HepG2 (cell line): ENCODE data around the gene HACD1. TPM values are rescaled to one million over a fixed set of nuclear protein-coding genes. Genes with fewer than 3 reads are reported as not detected.

Experiments used
- BCL3 ChIP-seq: sonication (generic); formaldehyde crosslinking; IDR thresholded peaks from 2 replicates; pipeline ENCODE4 v1.5.1; 2020; ENCODE audit warnings: mild to moderate bottlenecking, missing genetic modification reagents, moderate library complexity
- HDAC6 ChIP-seq: fragments of 200-600 bp; sonication (generic); IDR thresholded peaks from 2 replicates; pipeline ENCODE4 v1.7.0; 2017; ENCODE audit warnings: mild to moderate bottlenecking, antibody characterized with exemption, low read length, low read depth
- HOMEZ ChIP-seq: IDR thresholded peaks from 2 replicates; pipeline ENCODE4 v1.6.1; 2016; ENCODE audit warnings: low read depth
- MAFG ChIP-seq: sonication (generic); formaldehyde crosslinking; IDR thresholded peaks from 2 replicates; pipeline ENCODE4 v1.5.1; 2020; ENCODE audit warnings: mild to moderate bottlenecking, missing genetic modification reagents
- PBX2 ChIP-seq: IDR thresholded peaks from 2 replicates; pipeline ENCODE4 v1.6.1; 2016; ENCODE audit warnings: control low read depth
- ZBTB25 ChIP-seq: IDR thresholded peaks from 2 replicates; pipeline ENCODE4 v1.6.1; 2018; ENCODE audit warnings: missing genetic modification reagents
- ZNF264 ChIP-seq: sonication (generic); formaldehyde crosslinking; IDR thresholded peaks from 2 replicates; pipeline ENCODE4 v1.4.0; 2020; ENCODE audit warnings: missing genetic modification reagents
- ZNF383 ChIP-seq: sonication (generic); formaldehyde crosslinking; IDR thresholded peaks from 2 replicates; pipeline ENCODE4 v1.4.0; 2020; ENCODE audit warnings: missing genetic modification reagents, mild to moderate bottlenecking, borderline replicate concordance
- ZNF547 ChIP-seq: sonication (generic); formaldehyde crosslinking; IDR thresholded peaks from 2 replicates; pipeline ENCODE4 v1.5.1; 2020; ENCODE audit warnings: mild to moderate bottlenecking, missing genetic modification reagents
- ZNF629 ChIP-seq: sonication (generic); formaldehyde crosslinking; conservative IDR thresholded peaks from 2 replicates; pipeline ENCODE4 v1.5.0; 2020; ENCODE audit warnings: missing genetic modification reagents
- ZNF672 ChIP-seq: sonication (generic); formaldehyde crosslinking; IDR thresholded peaks from 2 replicates; pipeline ENCODE4 v1.8.1; 2022; ENCODE audit warnings: missing genetic modification reagents
- ZNF737 ChIP-seq: sonication (generic); formaldehyde crosslinking; IDR thresholded peaks from 2 replicates; pipeline ENCODE4 v1.5.0; 2020; ENCODE audit warnings: missing genetic modification reagents, mild to moderate bottlenecking, borderline replicate concordance
- ZNF839 ChIP-seq: sonication (generic); formaldehyde crosslinking; IDR thresholded peaks from 2 replicates; pipeline ENCODE4 v1.4.0; 2020; ENCODE audit warnings: missing genetic modification reagents, mild to moderate bottlenecking, borderline replicate concordance
- ZSCAN21 ChIP-seq: sonication (generic); formaldehyde crosslinking; IDR thresholded peaks from 2 replicates; pipeline ENCODE4 v1.8.0; 2022; ENCODE audit warnings: mild to moderate bottlenecking, missing genetic modification reagents, moderate library complexity, borderline replicate concordance
- polyA plus RNA-seq, 8 experiments: library from polyadenylated mRNA; depleted of rRNA in 3 of 8; stranded (reverse) in 7 of 8; unstranded in 1 of 8; fragments of >200 nt; fragmentation: Illumina TruSeq in 4 of 8; extraction: Trizol in 4 of 8; gene quantifications; 2 replicates each; pipeline versions ENCODE4 v1.2.1 to v1.2.3, GENCODE V29; 2011 to 2016; ENCODE audit warnings: low read depth in 4 of 8, missing spikeins in 1 of 8, mixed read lengths in 1 of 8; ENCODE audit not compliant: insufficient read depth in 1 of 8
- total RNA-seq, 5 experiments: library from RNA; depleted of rRNA; stranded (reverse); fragments of >200 nt; fragmentation: Illumina TruSeq; extraction: Trizol; gene quantifications; 2 replicates each; pipeline ENCODE4 v1.2.3, GENCODE V29; 2016; ENCODE audit warnings: low read depth in 1 of 5
- TF ChIP-seq, protein P1 (sequence below): sonication (generic); formaldehyde crosslinking; IDR thresholded peaks from 2 replicates; pipeline ENCODE4 v1.4.0; 2020; ENCODE audit warnings: missing genetic modification reagents, borderline replicate concordance
- TF ChIP-seq, protein P2 (sequence below): sonication (generic); formaldehyde crosslinking; IDR thresholded peaks from 2 replicates; pipeline ENCODE4 v1.5.1; 2020; ENCODE audit warnings: missing genetic modification reagents, mild to moderate bottlenecking, borderline replicate concordance
- TF ChIP-seq, protein P3 (sequence below): sonication (generic); formaldehyde crosslinking; conservative IDR thresholded peaks from 2 replicates; pipeline ENCODE4 v1.4.0; 2020; ENCODE audit warnings: missing genetic modification reagents

HACD1 gene
- total and polyA plus RNA-seq, 2 of the 13 experiments (the other 11 are each of a cell fraction or from before 2014, with no cell fraction given): 43.4 to 47.6 TPM

DNA sequence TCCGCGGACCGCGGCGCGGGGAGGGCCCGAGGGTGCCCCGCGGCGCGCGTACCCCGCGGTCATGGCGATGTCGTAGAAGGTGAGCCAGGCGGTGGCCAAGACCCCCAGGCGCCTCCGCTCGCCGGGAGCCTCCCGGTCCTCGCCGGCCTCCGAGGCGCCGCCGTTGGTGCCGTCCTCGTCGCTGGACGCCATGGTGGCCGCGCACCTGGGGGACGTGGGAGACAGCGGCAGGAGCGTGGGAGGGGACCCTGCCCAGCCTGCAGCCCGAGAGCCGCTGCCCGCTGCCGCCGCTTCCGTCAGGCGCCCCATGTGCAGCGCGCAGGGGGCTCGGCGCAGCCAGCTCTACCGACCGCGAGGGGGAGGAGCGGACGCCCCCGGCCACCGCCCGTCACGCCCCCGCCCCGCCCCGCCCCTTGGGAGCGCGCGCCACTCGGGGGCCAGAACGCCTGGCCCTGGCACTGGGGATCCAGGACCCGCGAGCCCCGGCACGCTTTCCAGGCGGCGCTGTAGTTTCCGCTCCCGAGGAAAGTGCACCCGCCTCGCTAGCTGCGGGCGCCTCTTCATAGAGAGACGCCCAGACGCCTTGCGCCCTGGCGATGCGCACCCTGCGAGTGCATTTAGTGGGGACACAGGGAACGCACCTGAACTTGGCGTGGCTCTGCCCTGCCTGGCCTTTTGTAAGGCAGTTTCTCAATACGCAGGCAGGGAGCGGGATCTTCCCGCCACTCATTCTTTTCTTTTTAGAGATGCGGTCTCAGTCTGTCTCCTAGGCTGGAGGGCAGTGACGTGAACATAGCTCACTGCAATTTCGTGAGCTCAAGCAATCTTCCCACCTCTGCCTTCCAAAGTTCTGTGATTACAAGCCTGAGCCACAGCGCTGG, at the start of gene HACD1 (continued):
- TF ChIP-seq ZSCAN21 (CRISPR knock-in tag) (no peak; the same call in 1 of the 2 replicates), ZNF672 (CRISPR knock-in tag) (peak; percentile 86), ZNF383 (CRISPR knock-in tag) (no peak), ZNF737 (no peak), HOMEZ (CRISPR knock-in tag) (no peak), BCL3 (no peak), ZNF839 (CRISPR knock-in tag) (no peak), ZBTB25 (no peak), MAFG (CRISPR knock-in tag) (no peak), ZNF264 (CRISPR knock-in tag) (no peak), PBX2 (no peak), ZNF629 (CRISPR knock-in tag) (no peak), ZNF547 (CRISPR knock-in tag) (no peak; the same call in 1 of the 2 replicates), HDAC6 (no peak)
- TF ChIP-seq, protein P1, sequence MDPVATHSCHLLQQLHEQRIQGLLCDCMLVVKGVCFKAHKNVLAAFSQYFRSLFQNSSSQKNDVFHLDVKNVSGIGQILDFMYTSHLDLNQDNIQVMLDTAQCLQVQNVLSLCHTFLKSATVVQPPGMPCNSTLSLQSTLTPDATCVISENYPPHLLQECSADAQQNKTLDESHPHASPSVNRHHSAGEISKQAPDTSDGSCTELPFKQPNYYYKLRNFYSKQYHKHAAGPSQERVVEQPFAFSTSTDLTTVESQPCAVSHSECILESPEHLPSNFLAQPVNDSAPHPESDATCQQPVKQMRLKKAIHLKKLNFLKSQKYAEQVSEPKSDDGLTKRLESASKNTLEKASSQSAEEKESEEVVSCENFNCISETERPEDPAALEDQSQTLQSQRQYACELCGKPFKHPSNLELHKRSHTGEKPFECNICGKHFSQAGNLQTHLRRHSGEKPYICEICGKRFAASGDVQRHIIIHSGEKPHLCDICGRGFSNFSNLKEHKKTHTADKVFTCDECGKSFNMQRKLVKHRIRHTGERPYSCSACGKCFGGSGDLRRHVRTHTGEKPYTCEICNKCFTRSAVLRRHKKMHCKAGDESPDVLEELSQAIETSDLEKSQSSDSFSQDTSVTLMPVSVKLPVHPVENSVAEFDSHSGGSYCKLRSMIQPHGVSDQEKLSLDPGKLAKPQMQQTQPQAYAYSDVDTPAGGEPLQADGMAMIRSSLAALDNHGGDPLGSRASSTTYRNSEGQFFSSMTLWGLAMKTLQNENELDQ: no peak
- TF ChIP-seq, protein P2, sequence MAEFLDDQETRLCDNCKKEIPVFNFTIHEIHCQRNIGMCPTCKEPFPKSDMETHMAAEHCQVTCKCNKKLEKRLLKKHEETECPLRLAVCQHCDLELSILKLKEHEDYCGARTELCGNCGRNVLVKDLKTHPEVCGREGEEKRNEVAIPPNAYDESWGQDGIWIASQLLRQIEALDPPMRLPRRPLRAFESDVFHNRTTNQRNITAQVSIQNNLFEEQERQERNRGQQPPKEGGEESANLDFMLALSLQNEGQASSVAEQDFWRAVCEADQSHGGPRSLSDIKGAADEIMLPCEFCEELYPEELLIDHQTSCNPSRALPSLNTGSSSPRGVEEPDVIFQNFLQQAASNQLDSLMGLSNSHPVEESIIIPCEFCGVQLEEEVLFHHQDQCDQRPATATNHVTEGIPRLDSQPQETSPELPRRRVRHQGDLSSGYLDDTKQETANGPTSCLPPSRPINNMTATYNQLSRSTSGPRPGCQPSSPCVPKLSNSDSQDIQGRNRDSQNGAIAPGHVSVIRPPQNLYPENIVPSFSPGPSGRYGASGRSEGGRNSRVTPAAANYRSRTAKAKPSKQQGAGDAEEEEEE: no peak
- TF ChIP-seq, protein P3, sequence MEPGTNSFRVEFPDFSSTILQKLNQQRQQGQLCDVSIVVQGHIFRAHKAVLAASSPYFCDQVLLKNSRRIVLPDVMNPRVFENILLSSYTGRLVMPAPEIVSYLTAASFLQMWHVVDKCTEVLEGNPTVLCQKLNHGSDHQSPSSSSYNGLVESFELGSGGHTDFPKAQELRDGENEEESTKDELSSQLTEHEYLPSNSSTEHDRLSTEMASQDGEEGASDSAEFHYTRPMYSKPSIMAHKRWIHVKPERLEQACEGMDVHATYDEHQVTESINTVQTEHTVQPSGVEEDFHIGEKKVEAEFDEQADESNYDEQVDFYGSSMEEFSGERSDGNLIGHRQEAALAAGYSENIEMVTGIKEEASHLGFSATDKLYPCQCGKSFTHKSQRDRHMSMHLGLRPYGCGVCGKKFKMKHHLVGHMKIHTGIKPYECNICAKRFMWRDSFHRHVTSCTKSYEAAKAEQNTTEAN (CRISPR knock-in tag): no peak
